ENCODE data around the gene POLL. TPM values are rescaled to one million over a fixed set of nuclear protein-coding genes. Genes with fewer than 3 reads are reported as not detected.
"Not testable (repeated sequence)": the region's sequence is repeated elsewhere in the genome, so short reads cannot be mapped to it uniquely, and the experiment has no call there.

POLL gene
- total RNA-seq (2021; fragmentation: NEBNext Ultra II Directional; extraction: Animal tissue kit (Norgen Biotek cat#: 25700)), result 10 to 100 TPM; 19.3 to 20.9 (median 19.7) TPM
- long read RNA-seq, partial matches to known transcripts, result 4 of 24 reads
- long read RNA-seq, other reads (novel, unspliced or antisense), result 13 of 24 reads

DNA sequence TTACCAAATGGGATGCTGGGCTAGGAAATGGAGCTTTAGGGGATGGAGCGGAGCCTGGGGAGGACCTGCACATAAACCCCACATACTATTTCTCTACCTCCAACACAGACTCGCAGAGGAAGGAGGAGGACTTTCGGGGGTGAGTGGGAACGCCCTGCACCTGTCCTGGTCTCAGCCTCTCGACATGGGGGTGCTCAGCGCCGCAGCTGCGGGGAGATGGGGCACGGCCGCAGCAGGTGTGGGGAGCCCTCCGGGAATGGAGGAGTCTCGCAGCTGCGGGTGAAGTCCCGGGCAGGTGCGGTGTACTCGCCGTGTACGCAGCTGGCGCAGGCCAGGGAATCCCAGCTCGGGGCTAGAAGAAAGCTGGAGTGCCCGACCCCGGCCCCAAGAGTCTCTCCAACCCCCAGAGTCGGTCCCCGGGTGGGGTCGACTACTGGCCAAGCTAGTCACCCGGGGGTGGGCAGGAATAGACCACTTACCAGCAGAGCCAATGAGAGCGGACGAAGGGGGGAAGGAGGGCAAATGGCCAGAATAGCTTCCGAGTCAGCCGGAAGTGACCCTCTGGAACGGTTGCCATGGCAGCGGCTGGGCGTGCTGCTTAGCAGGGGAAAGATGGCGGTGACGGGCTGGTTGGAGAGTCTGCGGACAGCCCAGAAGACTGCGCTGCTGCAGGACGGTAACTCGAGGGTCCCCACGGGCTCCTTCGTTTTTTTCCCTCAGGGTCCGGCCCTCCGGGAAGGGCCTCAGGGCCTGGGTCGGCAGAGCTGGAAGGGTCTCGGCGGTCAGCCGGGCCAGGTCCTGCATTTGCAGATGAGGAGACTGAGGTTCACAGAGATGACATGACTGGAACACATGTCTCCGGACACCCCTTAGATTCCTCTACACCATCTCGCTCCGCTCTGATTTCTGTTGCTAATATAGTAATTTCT is at the start of gene POLL, which contains the start of gene DPCD:
Gene POLL (minus strand): TSS at position 533 of the 929 bp plus-strand sequence. CDS start 897 bp downstream, outside the sequence.
Gene DPCD (plus strand): TSS at position 597 of the 929 bp plus-strand sequence. CDS start 16 bp downstream, at position 613.
- Mint-ChIP-seq H3K36me3 (ENCODE audit: low read depth) (peaks cover 10% of the 10 kb centered on the region; the same call in 1 of the 2 replicates), H3K9me3 (no peaks in the 10 kb centered on the region), H3K4me3 (peak within 1 kb of the TSS; percentile 97), H3K4me1 (ENCODE audit: low read depth) (peaks cover 23% of the 10 kb centered on the region), H3K27ac (peak within 1 kb of the TSS; percentile 82), H3K27me3 (ENCODE audit: insufficient read depth) (0 out of 2 replicates have a peak, but pooled peaks cover 3% of the 10 kb centered on the region)
- peak; percentile 91 for DNase-seq
- TF ChIP-seq, protein P1, sequence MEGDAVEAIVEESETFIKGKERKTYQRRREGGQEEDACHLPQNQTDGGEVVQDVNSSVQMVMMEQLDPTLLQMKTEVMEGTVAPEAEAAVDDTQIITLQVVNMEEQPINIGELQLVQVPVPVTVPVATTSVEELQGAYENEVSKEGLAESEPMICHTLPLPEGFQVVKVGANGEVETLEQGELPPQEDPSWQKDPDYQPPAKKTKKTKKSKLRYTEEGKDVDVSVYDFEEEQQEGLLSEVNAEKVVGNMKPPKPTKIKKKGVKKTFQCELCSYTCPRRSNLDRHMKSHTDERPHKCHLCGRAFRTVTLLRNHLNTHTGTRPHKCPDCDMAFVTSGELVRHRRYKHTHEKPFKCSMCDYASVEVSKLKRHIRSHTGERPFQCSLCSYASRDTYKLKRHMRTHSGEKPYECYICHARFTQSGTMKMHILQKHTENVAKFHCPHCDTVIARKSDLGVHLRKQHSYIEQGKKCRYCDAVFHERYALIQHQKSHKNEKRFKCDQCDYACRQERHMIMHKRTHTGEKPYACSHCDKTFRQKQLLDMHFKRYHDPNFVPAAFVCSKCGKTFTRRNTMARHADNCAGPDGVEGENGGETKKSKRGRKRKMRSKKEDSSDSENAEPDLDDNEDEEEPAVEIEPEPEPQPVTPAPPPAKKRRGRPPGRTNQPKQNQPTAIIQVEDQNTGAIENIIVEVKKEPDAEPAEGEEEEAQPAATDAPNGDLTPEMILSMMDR (IDR thresholded peaks at IDR 0.05), result no peak

DNA sequence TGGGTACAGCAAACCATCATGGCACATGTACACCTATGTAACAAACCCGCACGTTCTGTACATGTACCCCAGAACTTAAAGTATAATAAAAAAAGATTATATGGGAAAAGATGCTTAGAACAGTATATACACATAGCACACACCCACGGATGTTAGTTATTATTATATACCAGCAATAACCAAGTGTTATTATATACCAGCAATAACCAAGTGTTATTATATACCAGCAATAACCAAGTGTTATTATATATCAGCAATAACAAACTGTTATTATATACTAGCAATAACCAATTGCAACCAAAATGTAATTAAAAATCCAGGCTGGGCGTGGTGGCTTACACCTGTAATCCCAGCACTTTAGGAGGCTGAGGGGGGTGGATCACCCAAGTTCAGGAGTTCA is 45.5 kb upstream of the POLL start:
- not testable (repeated sequence) for H3K36me3 Mint-ChIP-seq (ENCODE audit: low read depth); DNase-seq; H3K4me3 Mint-ChIP-seq; H3K27me3 Mint-ChIP-seq (ENCODE audit: insufficient read depth); H3K9me3 Mint-ChIP-seq; H3K4me1 Mint-ChIP-seq (ENCODE audit: low read depth); H3K27ac Mint-ChIP-seq

GRCh38 chr10:101631821-101632475 is 43.9 kb upstream of the POLL start:
- no peak for DNase-seq
- TF ChIP-seq, protein P1 (IDR thresholded peaks at IDR 0.05), result no peak
- Mint-ChIP-seq H3K4me1 (ENCODE audit: low read depth) (no peaks in the 10 kb centered on the region; the same call in 1 of the 2 replicates), H3K9me3 (no peaks in the 10 kb centered on the region), H3K4me3 (no peak overlapping the region), H3K27me3 (ENCODE audit: insufficient read depth) (no peaks in the 10 kb centered on the region; the same call in 1 of the 2 replicates), H3K36me3 (ENCODE audit: low read depth) (peaks cover 6% of the 10 kb centered on the region), H3K27ac (no peak overlapping the region)

DNA sequence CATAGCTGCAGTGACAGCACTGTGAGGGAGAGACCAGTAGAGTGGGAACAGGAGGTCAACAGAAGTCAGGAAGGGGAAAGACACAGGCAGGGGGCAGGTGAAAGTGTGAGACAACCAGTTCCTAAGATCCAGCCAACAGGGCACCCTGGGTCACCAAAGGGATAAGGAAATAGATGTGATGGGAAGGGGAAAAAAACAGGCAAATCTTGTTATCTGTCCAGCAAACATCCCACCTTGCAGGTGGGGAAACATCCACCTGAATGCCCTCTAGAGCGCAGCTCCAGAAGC is 42.5 kb upstream of the POLL start:
- Mint-ChIP-seq H3K4me3 (no peak overlapping the region), H3K4me1 (ENCODE audit: low read depth) (no peaks in the 10 kb centered on the region; the same call in 1 of the 2 replicates), H3K9me3 (no peaks in the 10 kb centered on the region), H3K27ac (no peak overlapping the region), H3K36me3 (ENCODE audit: low read depth) (peaks cover 6% of the 10 kb centered on the region), H3K27me3 (ENCODE audit: insufficient read depth) (no peaks in the 10 kb centered on the region)
- TF ChIP-seq, protein P1 (IDR thresholded peaks at IDR 0.05), result no peak
- DNase-seq, result no peak

- Mint-ChIP-seq H3K9me3 (no peaks in the 10 kb centered on the region), H3K4me3 (no peak overlapping the region), H3K27me3 (ENCODE audit: insufficient read depth) (no peaks in the 10 kb centered on the region), H3K27ac (no peak overlapping the region), H3K4me1 (ENCODE audit: low read depth) (no peaks in the 10 kb centered on the region; the same call in 1 of the 2 replicates), H3K36me3 (ENCODE audit: low read depth) (peaks cover 6% of the 10 kb centered on the region)
- DNase-seq, result no peak
- TF ChIP-seq, protein P1 (IDR thresholded peaks at IDR 0.05), result no peak
These were observed 42.0 kb upstream of the POLL start for GRCh38 chr10:101629837-101630632.

All from HFFc6 (cell line).